NCI-H1417 (cell line): ENCODE data around the gene FOXF1.

Experiments used
- DNase-seq, 3 experiments: peaks; one replicate each; lab custom pipeline; 2025; lab: John Stamatoyannopoulos, UW

The FOXF1 gene

GRCh38 chr16:86510465-86511261 lies at the start of gene FOXF1:
Gene FOXF1, plus strand, starts transcription at chr16:86510527. Its CDS starts 43 bp downstream, at chr16:86510570.
- no peak for DNase-seq

- DNase-seq, result no peak
Observed at GRCh38 chr16:86461037-86461436, 49.3 kb upstream of the FOXF1 start.

GRCh38 chr16:86462334-86463084 lies 47.8 kb upstream of the FOXF1 start:
- no peak for DNase-seq

GRCh38 chr16:86464044-86464443 lies 46.3 kb upstream of the FOXF1 start:
- DNase-seq, result no peak

- no peak for DNase-seq
Observed at GRCh38 chr16:86465434-86465833, 44.9 kb upstream of the FOXF1 start.

GRCh38 chr16:86466696-86467406 lies 43.5 kb upstream of the FOXF1 start:
- no peak for DNase-seq

GRCh38 chr16:86467490-86467889 lies 42.8 kb upstream of the FOXF1 start:
- DNase-seq, result no peak

- no peak for DNase-seq
Observed at GRCh38 chr16:86470964-86471363, 39.4 kb upstream of the FOXF1 start.

GRCh38 chr16:86471896-86472295 lies 38.4 kb upstream of the FOXF1 start:
- DNase-seq, result no peak

GRCh38 chr16:86472366-86472765 lies 38.0 kb upstream of the FOXF1 start:
- DNase-seq, result no peak

- no peak for DNase-seq
Observed at GRCh38 chr16:86476956-86477534, 33.3 kb upstream of the FOXF1 start.

GRCh38 chr16:86477642-86478041 lies 32.7 kb upstream of the FOXF1 start:
- DNase-seq, result no peak

GRCh38 chr16:86478779-86479178 lies 31.5 kb upstream of the FOXF1 start:
- no peak for DNase-seq

GRCh38 chr16:86479419-86479818 lies 30.9 kb upstream of the FOXF1 start:
- DNase-seq, result no peak

GRCh38 chr16:86480444-86480843 lies 29.9 kb upstream of the FOXF1 start:
- DNase-seq, result no peak

- DNase-seq, result no peak
Observed at GRCh38 chr16:86481607-86482006, 28.7 kb upstream of the FOXF1 start.

- DNase-seq, result no peak
Observed at GRCh38 chr16:86484240-86484639, 26.1 kb upstream of the FOXF1 start.

- no peak for DNase-seq
Observed at GRCh38 chr16:86485746-86486145, 24.6 kb upstream of the FOXF1 start.

GRCh38 chr16:86490859-86491639 lies 19.3 kb upstream of the FOXF1 start:
- no peak for DNase-seq

GRCh38 chr16:86491640-86492023 lies 18.7 kb upstream of the FOXF1 start:
- no peak for DNase-seq

- DNase-seq, result no peak
Observed at GRCh38 chr16:86492267-86492960, 17.9 kb upstream of the FOXF1 start.
